GM12872 (cell line): ENCODE results near the gene ADD1.

Source experiments
- CTCF ChIP-seq: IDR thresholded peaks from 3 replicates; pipeline ENCODE4 v1.5.1; 2011; ENCODE audit warnings: low read depth, mild to moderate bottlenecking, low read length, moderate library complexity; ENCODE audit not compliant: insufficient read depth

Gene ADD1

GRCh38 chr4:2870082-2870481 is 26.4 kb downstream of the ADD1 start:
- TF ChIP-seq CTCF, result no peak

GRCh38 chr4:2871466-2871865 is 27.8 kb downstream of the ADD1 start:
- no peak for TF ChIP-seq CTCF

- TF ChIP-seq CTCF, result no peak
Observed at GRCh38 chr4:2871911-2872310, 28.3 kb downstream of the ADD1 start.

- TF ChIP-seq CTCF, result no peak
Observed at GRCh38 chr4:2873329-2873728, 29.7 kb downstream of the ADD1 start.

GRCh38 chr4:2874861-2875260 is 31.2 kb downstream of the ADD1 start:
- no peak for TF ChIP-seq CTCF

- no peak for TF ChIP-seq CTCF
Observed at GRCh38 chr4:2875556-2875955, 31.9 kb downstream of the ADD1 start.

- no peak for TF ChIP-seq CTCF
Observed at GRCh38 chr4:2878346-2878745, 34.7 kb downstream of the ADD1 start.

- TF ChIP-seq CTCF, result no peak
Observed at GRCh38 chr4:2879026-2879425, 35.4 kb downstream of the ADD1 start.
